Stimulated activated CD8-positive, alpha-beta memory T cell treated with anti-CD3 and anti-CD28 coated beads, Interleukin-15, amount 100 ng/mL, for 4 hours (primary cell): ENCODE data around the gene METTL3.

ENCODE experiments used
- DNase-seq, 2 donors: peaks; one replicate each; pipeline ENCODE4 v3.0.0-alpha.2; 2020; ENCODE audit warnings: low read depth in 2 of 2

METTL3 gene

GRCh38 chr14:21526672-21527317 is 15.7 kb upstream of the METTL3 start:
- no peak for DNase-seq

- DNase-seq, result peak; percentile 46
These were observed 15.0 kb upstream of the METTL3 start, which contains the start of gene SALL2 for GRCh38 chr14:21525962-21526671. Gene SALL2, minus strand, starts transcription at chr14:21526346. Its CDS starts 219 bp downstream, at chr14:21526127.

- no peak for DNase-seq
These were observed 14.4 kb upstream of the METTL3 start for GRCh38 chr14:21525571-21525961.

- DNase-seq, result no peak
These were observed 13.7 kb upstream of the METTL3 start for GRCh38 chr14:21524575-21525490.

- DNase-seq, result no peak
These were observed 12.1 kb upstream of the METTL3 start for GRCh38 chr14:21523203-21523602.

GRCh38 chr14:21521501-21521900 is 10.4 kb upstream of the METTL3 start:
- no peak for DNase-seq

GRCh38 chr14:21520767-21521166 is 9.6 kb upstream of the METTL3 start:
- DNase-seq, result no peak

GRCh38 chr14:21518725-21519124 is 7.6 kb upstream of the METTL3 start:
- DNase-seq, result no peak

- no peak for DNase-seq
These were observed 3.2 kb upstream of the METTL3 start for GRCh38 chr14:21514341-21514740.

GRCh38 chr14:21509432-21510143 is 1.6 kb downstream of the METTL3 start:
- DNase-seq, result no peak

GRCh38 chr14:21506557-21506956 is 4.6 kb downstream of the METTL3 start:
- no peak for DNase-seq

- DNase-seq, result no peak
These were observed 6.1 kb downstream of the METTL3 start for GRCh38 chr14:21505012-21505553.

GRCh38 chr14:21503376-21503775 is 7.8 kb downstream of the METTL3 start:
- DNase-seq, result no peak

GRCh38 chr14:21501568-21501967 is 9.6 kb downstream of the METTL3 start:
- no peak for DNase-seq

- no peak for DNase-seq
These were observed 12.3 kb downstream of the METTL3 start for GRCh38 chr14:21498540-21499526.

- DNase-seq, result no peak
These were observed 14.7 kb downstream of the METTL3 start for GRCh38 chr14:21496453-21496852.

GRCh38 chr14:21494902-21495762 is 16.0 kb downstream of the METTL3 start:
- DNase-seq, result no peak

- no peak for DNase-seq
These were observed 24.5 kb downstream of the METTL3 start for GRCh38 chr14:21486640-21487087.
